OCI-LY1 (cell line): ENCODE data around the gene CHRM5.

ENCODE experiments used
- EZH2 ChIP-seq: fragments of 200-600 bp; sonication (generic), shearing (Covaris generic); IDR thresholded peaks from 2 replicates; pipeline ENCODE4 v1.8.0; 2017; ENCODE audit warnings: borderline replicate concordance, mixed run types, mild to moderate bottlenecking, antibody characterized with exemption, low read length, moderate library complexity, mixed read lengths
- TF ChIP-seq, protein P1 (sequence below): fragments of 200-600 bp; sonication (generic), shearing (Covaris generic); IDR thresholded peaks from 2 replicates; pipeline ENCODE4 v1.5.1; 2017; ENCODE audit warnings: mild to moderate bottlenecking, antibody characterized with exemption, low read length, moderate library complexity, mixed read lengths

- TF ChIP-seq, protein P1, sequence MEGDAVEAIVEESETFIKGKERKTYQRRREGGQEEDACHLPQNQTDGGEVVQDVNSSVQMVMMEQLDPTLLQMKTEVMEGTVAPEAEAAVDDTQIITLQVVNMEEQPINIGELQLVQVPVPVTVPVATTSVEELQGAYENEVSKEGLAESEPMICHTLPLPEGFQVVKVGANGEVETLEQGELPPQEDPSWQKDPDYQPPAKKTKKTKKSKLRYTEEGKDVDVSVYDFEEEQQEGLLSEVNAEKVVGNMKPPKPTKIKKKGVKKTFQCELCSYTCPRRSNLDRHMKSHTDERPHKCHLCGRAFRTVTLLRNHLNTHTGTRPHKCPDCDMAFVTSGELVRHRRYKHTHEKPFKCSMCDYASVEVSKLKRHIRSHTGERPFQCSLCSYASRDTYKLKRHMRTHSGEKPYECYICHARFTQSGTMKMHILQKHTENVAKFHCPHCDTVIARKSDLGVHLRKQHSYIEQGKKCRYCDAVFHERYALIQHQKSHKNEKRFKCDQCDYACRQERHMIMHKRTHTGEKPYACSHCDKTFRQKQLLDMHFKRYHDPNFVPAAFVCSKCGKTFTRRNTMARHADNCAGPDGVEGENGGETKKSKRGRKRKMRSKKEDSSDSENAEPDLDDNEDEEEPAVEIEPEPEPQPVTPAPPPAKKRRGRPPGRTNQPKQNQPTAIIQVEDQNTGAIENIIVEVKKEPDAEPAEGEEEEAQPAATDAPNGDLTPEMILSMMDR = no peak
- TF ChIP-seq EZH2 = no peak
Measured at GRCh38 chr15:34085746-34086145, 117.4 kb downstream of the CHRM5 start.
